ENCODE data around the gene TAS1R2.

Gene TAS1R2

DNA sequence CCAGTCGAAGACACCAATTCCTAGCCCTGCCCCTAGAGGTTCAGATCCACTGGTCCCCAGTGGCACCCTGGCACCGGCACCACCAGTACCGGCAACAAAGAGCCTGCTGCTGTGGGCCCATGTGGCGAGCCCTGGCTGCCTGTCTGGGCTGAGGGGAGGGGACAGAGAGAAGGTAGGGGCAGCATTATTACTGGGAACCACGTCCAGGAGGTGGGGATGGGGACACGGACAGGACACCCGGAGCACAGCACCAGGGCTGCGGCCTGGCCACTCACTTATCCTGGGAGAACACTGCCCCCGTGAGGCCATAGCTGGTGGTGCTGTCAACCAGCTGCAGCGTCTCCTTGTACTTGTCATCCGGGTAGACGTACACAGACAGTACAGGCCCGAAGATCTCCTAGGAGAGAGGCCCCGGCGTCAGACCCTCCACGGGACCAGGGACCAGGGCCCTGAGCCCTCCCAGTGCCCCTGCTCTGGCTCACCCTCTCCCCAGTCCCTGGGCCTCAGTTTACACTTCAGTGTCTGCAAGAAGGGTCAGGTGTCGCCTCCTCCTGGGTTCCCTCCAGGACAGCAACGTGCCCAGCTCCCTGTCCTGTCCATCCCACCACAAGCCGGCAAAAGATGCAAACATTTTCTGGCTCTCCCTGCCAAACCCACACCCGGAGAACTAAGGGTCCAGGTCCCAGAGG, 15.8 kb upstream of the TAS1R2 start:
- TF ChIP-seq, protein P1, sequence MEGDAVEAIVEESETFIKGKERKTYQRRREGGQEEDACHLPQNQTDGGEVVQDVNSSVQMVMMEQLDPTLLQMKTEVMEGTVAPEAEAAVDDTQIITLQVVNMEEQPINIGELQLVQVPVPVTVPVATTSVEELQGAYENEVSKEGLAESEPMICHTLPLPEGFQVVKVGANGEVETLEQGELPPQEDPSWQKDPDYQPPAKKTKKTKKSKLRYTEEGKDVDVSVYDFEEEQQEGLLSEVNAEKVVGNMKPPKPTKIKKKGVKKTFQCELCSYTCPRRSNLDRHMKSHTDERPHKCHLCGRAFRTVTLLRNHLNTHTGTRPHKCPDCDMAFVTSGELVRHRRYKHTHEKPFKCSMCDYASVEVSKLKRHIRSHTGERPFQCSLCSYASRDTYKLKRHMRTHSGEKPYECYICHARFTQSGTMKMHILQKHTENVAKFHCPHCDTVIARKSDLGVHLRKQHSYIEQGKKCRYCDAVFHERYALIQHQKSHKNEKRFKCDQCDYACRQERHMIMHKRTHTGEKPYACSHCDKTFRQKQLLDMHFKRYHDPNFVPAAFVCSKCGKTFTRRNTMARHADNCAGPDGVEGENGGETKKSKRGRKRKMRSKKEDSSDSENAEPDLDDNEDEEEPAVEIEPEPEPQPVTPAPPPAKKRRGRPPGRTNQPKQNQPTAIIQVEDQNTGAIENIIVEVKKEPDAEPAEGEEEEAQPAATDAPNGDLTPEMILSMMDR (IDR thresholded peaks at IDR 0.05; ENCODE audit: insufficient read depth, low read length, poor library complexity, severe bottlenecking): peak; percentile 89
- H3K4me3 ChIP-seq (replicated peaks; ENCODE audit: low read depth, low read length): no peak overlapping the region
- H3K36me3 ChIP-seq (ENCODE audit: control insufficient read depth, insufficient read depth, low read length): peaks cover 2% of the 10 kb centered on the region
- DNase-seq (ENCODE audit: extremely low read depth, insufficient read length): peak; percentile 48
- no peaks in the 10 kb centered on the region for H3K27me3 ChIP-seq (replicated peaks; ENCODE audit: control insufficient read depth, insufficient read depth, low read length)

- TF ChIP-seq, protein P1 (IDR thresholded peaks at IDR 0.05; ENCODE audit: insufficient read depth, low read length, poor library complexity, severe bottlenecking): no peak
- Histone ChIP-seq H3K36me3 (ENCODE audit: control insufficient read depth, insufficient read depth, low read length) (peaks cover 2% of the 10 kb centered on the region), H3K27me3 (replicated peaks; ENCODE audit: control insufficient read depth, insufficient read depth, low read length) (no peaks in the 10 kb centered on the region), H3K4me3 (replicated peaks; ENCODE audit: low read depth, low read length) (no peak overlapping the region)
- no peak for DNase-seq (ENCODE audit: extremely low read depth, insufficient read length)
These were observed 15.1 kb upstream of the TAS1R2 start for GRCh38 chr1:18874600-18874999.

GRCh38 chr1:18874036-18874435, 14.6 kb upstream of the TAS1R2 start:
- peaks cover 2% of the 10 kb centered on the region for H3K36me3 ChIP-seq (ENCODE audit: control insufficient read depth, insufficient read depth, low read length)
- no peak for DNase-seq (ENCODE audit: extremely low read depth, insufficient read length)
- H3K27me3 ChIP-seq (replicated peaks; ENCODE audit: control insufficient read depth, insufficient read depth, low read length): no peaks in the 10 kb centered on the region
- TF ChIP-seq, protein P1 (IDR thresholded peaks at IDR 0.05; ENCODE audit: insufficient read depth, low read length, poor library complexity, severe bottlenecking): no peak
- no peak overlapping the region for H3K4me3 ChIP-seq (replicated peaks; ENCODE audit: low read depth, low read length)

- TF ChIP-seq, protein P1 (IDR thresholded peaks at IDR 0.05; ENCODE audit: insufficient read depth, low read length, poor library complexity, severe bottlenecking): no peak
- DNase-seq (ENCODE audit: extremely low read depth, insufficient read length): no peak
- Histone ChIP-seq H3K36me3 (ENCODE audit: control insufficient read depth, insufficient read depth, low read length) (peaks cover 2% of the 10 kb centered on the region), H3K4me3 (replicated peaks; ENCODE audit: low read depth, low read length) (no peak overlapping the region), H3K27me3 (replicated peaks; ENCODE audit: control insufficient read depth, insufficient read depth, low read length) (no peaks in the 10 kb centered on the region; the same call in 1 of the 2 replicates)
These were observed 12.7 kb upstream of the TAS1R2 start for GRCh38 chr1:18872071-18872611.

DNA sequence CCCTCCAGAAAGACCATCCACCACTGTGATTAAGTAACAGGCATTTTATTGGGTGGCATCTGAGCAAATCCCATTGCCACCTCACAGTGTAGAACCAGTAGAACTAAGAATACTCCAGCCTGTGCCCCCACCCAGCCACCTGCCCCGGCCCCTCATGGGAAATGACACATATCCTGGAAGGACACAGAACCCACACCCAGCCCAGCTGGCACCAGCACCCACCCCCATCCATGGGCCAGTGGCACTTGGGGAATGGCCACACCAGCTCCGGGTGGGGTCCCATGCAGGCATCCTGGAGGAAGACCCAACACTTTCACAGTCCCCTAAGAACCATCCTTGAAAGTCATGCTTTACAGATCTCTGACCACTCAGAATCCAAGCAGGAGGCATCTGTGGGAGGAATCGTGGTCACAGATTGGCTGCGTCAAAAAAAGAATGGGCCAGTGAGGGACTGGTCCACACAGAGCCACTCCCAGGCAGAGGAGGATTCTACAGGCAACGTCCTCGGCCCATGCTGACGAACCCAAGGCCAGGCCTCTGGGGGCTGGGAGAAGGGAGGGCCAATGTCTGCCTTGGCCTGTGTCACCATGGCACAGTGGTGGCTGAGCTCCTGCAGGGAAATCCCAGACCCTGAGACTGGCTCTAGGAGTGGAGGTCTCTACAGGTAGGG, 12.1 kb upstream of the TAS1R2 start:
- no peak for DNase-seq (ENCODE audit: extremely low read depth, insufficient read length)
- Histone ChIP-seq H3K27me3 (replicated peaks; ENCODE audit: control insufficient read depth, insufficient read depth, low read length) (no peaks in the 10 kb centered on the region; the same call in 1 of the 2 replicates), H3K36me3 (ENCODE audit: control insufficient read depth, insufficient read depth, low read length) (peaks cover 2% of the 10 kb centered on the region), H3K4me3 (replicated peaks; ENCODE audit: low read depth, low read length) (no peak overlapping the region)
- TF ChIP-seq, protein P1 (IDR thresholded peaks at IDR 0.05; ENCODE audit: insufficient read depth, low read length, poor library complexity, severe bottlenecking): no peak

Measured in GM06990 (cell line).